SW 1271 (cell line): ENCODE data around the gene CDKL5.

Experiments
- DNase-seq, 2 experiments: peaks; one replicate each; lab custom pipeline; 2025; lab: John Stamatoyannopoulos, UW

The CDKL5 gene

GRCh38 chrX:18698737-18699650, 273.6 kb downstream of the CDKL5 start:
- DNase-seq, result no peak

GRCh38 chrX:18701621-18702361, 276.4 kb downstream of the CDKL5 start:
- DNase-seq, result no peak

GRCh38 chrX:18702362-18703195, 277.2 kb downstream of the CDKL5 start:
- no peak for DNase-seq
